HG03196 (cell line): ENCODE data around the gene MSI1.

Experiments used
- ATAC-seq: cut with Tn5 transposase; IDR thresholded peaks from one replicate; pipeline ENCODE4 v1.9.1; 2021; ENCODE audit not compliant: unreplicated experiment

MSI1 gene

GRCh38 chr12:120324841-120325417 lies 44.0 kb downstream of the MSI1 start:
- no peak for ATAC-seq

GRCh38 chr12:120323772-120324171 lies 45.2 kb downstream of the MSI1 start:
- no peak for ATAC-seq

GRCh38 chr12:120321382-120322202 lies 47.4 kb downstream of the MSI1 start:
- ATAC-seq: no peak

- ATAC-seq: peak; percentile 97
Observed at GRCh38 chr12:120317224-120318105, 51.5 kb downstream of the MSI1 start.

GRCh38 chr12:120316798-120317223 lies 52.2 kb downstream of the MSI1 start:
- no peak for ATAC-seq

GRCh38 chr12:120314220-120314619 lies 54.7 kb downstream of the MSI1 start:
- no peak for ATAC-seq

- ATAC-seq: peak; percentile 98
Observed at GRCh38 chr12:120301962-120302815, 66.8 kb downstream of the MSI1 start, which contains the start of gene SIRT4. Gene SIRT4, plus strand, starts transcription at chr12:120302321. Its CDS starts 1,241 bp downstream, at chr12:120303562.

GRCh38 chr12:120292661-120293531 lies 76.1 kb downstream of the MSI1 start, which contains the start of gene RNU4-1:
Gene RNU4-1, minus strand, starts transcription at chr12:120293237.
- ATAC-seq: peak; percentile 39

- ATAC-seq: peak; percentile 1
Observed at GRCh38 chr12:120292411-120292660, 76.6 kb downstream of the MSI1 start.
